IPS-20b (cell line): ENCODE measurements around the gene BLOC1S1.

ENCODE experiments used
- H3K27ac ChIP-seq: one replicate; pipeline ENCODE4 v1.5.1; 2013; ENCODE audit warnings: low read length
- H3K27me3 ChIP-seq: 2 replicates; pipeline ENCODE4 v1.6.1; 2013; ENCODE audit warnings: mild to moderate bottlenecking, low read length, inconsistent platforms; ENCODE audit not compliant: insufficient read depth
- H3K36me3 ChIP-seq: 2 replicates; pipeline ENCODE4 v1.6.1; 2013; ENCODE audit warnings: low read depth, mild to moderate bottlenecking, inconsistent platforms, low read length, moderate library complexity; ENCODE audit not compliant: insufficient read depth
- H3K4me1 ChIP-seq: 2 replicates; pipeline ENCODE4 v1.6.1; 2013; ENCODE audit warnings: mild to moderate bottlenecking, control low read depth, inconsistent platforms, low read length, moderate library complexity; ENCODE audit not compliant: insufficient read depth
- H3K4me3 ChIP-seq: 2 replicates; pipeline ENCODE4 v1.5.1; 2013; ENCODE audit warnings: mild to moderate bottlenecking, low read length, inconsistent platforms
- H3K9ac ChIP-seq: 2 replicates; pipeline ENCODE4 v1.6.1; 2013; ENCODE audit warnings: low read depth, mild to moderate bottlenecking, inconsistent platforms, low read length, moderate library complexity
- H3K9me3 ChIP-seq: 2 replicates; pipeline ENCODE4 v1.6.1; 2013; ENCODE audit warnings: mild to moderate bottlenecking, low read depth, low read length, inconsistent platforms; ENCODE audit not compliant: insufficient read depth

The BLOC1S1 gene

DNA sequence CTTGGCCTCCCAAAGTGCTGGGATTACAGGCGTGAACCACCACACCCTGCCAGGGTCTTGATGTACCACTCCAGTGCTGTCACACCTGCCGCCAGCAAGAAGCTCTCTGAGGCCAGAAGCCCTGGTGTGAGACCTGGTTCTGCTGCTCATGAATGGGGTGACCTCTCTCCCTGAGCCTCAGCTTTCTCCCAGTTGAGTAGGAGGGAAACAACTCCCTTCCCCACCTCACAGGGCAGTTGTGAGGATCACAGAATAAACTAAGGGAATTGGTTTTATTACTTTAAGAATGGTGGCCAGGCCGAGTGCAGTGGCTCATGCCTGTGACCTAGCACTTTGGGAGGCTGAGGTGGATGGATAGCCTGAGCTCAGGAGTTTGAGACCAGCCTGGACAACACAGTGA, 18.7 kb downstream of the BLOC1S1 start:
- Histone ChIP-seq H3K9ac (no peak overlapping the region), H3K4me1 (peaks cover 5% of the 10 kb centered on the region; the same call in 1 of the 2 replicates), H3K36me3 (no peaks in the 10 kb centered on the region), H3K4me3 (no peak overlapping the region), H3K27me3 (no peaks in the 10 kb centered on the region), H3K9me3 (no peaks in the 10 kb centered on the region), H3K27ac (no peak overlapping the region)

DNA sequence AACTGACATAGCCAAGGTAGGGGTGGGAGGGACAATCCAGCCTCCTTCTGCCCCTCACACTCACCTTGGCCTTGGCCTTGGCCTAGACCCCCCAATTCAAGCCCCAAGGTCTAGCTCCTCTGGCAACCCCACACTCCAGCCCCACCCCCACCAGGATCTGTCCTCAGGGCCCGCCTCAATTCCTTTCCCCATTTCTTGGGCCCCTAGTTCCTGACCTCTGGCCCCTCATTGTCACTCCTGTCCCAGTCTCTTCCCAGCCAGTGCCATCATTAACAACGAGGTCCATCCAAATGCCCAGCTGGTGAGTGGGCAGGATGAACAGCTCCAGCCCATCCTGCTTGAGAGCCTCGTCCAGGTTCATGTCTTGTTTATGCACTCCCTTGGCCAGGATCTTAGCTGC, 20.2 kb downstream of the BLOC1S1 start:
- no peaks in the 10 kb centered on the region for H3K27me3 ChIP-seq
- H3K27ac ChIP-seq = no peak overlapping the region
- H3K9me3 ChIP-seq = no peaks in the 10 kb centered on the region
- H3K4me3 ChIP-seq = no peak overlapping the region
- H3K4me1 ChIP-seq = peaks cover 5% of the 10 kb centered on the region; the same call in 1 of the 2 replicates
- no peak overlapping the region for H3K9ac ChIP-seq
- no peaks in the 10 kb centered on the region for H3K36me3 ChIP-seq

DNA sequence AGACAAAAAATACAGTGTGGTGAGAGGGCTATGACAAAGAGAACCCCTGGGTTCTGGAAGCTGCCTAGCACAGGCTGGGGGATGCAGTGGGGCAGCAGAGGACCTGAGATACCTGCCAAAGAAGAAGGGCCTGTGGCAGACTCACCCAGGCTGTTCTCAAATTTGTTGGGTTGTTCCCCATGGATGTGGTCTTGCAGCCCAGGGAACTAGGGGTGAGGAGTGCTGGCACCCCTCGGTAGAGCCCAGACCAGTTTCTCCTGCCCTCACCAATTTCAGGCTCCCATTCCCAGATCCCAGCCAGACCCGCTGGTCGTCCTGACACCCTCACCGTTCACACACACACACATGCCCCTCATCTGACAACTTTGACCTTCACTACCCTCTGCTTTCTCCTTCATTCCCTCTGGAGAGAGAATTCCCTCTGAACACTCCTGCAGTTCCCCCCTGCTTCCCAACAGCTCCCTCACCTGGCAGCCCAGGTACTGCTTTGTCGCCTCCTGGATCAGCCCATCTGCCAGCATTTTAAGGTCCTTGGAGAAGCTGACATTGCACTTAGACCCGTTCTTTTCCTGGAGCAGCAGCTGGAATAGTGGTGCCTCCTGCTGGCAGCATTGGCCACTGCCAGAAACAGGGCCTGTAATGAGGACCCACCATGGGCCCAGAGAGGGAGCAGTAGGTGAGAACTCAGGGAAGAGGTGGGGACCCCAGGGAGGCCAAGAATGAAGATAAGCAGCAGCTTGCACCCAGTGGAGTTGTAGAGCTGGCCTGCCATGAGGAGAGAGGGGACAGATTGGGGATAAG, 21.1 kb downstream of the BLOC1S1 start:
- peak overlapping the region; percentile 61; the same call in 1 of the 2 replicates for H3K9ac ChIP-seq
- H3K9me3 ChIP-seq = no peaks in the 10 kb centered on the region
- peak overlapping the region; percentile 78 for H3K4me3 ChIP-seq
- H3K4me1 ChIP-seq = peaks cover 8% of the 10 kb centered on the region
- no peaks in the 10 kb centered on the region; the same call in 1 of the 2 replicates for H3K27me3 ChIP-seq
- no peaks in the 10 kb centered on the region for H3K36me3 ChIP-seq
- no peak overlapping the region for H3K27ac ChIP-seq

DNA sequence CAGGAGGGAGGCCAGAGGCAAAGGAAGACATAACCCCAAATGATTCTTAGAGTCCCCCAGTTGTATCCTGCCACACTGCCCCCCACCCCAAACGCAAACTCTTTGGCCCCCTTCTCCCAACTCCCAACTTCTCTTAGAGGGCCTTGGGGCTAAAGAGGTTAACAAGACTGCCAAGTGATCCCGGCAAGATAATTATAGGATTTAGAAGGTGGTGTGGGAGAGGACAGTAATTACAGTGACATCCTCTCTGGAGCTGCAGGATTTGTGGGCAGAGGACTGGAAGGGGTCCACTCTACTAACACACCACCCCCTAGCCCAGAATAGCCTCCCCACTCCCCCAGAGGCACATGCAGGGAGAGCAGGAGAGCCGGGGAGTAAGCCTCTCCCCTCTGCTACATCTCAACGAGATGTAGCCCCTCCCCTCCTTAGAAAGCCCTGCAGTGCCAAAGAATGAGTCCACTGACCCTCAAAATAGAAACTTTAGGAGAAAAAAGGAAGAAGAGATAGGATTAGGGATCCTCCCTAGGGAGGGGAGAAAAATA, 21.8 kb downstream of the BLOC1S1 start:
- Histone ChIP-seq H3K9me3 (no peaks in the 10 kb centered on the region), H3K4me1 (peaks cover 10% of the 10 kb centered on the region), H3K27ac (peak overlapping the region; percentile 3), H3K9ac (peak overlapping the region; percentile 61; the same call in 1 of the 2 replicates), H3K36me3 (no peaks in the 10 kb centered on the region), H3K4me3 (peak overlapping the region; percentile 78), H3K27me3 (no peaks in the 10 kb centered on the region; the same call in 1 of the 2 replicates)

DNA sequence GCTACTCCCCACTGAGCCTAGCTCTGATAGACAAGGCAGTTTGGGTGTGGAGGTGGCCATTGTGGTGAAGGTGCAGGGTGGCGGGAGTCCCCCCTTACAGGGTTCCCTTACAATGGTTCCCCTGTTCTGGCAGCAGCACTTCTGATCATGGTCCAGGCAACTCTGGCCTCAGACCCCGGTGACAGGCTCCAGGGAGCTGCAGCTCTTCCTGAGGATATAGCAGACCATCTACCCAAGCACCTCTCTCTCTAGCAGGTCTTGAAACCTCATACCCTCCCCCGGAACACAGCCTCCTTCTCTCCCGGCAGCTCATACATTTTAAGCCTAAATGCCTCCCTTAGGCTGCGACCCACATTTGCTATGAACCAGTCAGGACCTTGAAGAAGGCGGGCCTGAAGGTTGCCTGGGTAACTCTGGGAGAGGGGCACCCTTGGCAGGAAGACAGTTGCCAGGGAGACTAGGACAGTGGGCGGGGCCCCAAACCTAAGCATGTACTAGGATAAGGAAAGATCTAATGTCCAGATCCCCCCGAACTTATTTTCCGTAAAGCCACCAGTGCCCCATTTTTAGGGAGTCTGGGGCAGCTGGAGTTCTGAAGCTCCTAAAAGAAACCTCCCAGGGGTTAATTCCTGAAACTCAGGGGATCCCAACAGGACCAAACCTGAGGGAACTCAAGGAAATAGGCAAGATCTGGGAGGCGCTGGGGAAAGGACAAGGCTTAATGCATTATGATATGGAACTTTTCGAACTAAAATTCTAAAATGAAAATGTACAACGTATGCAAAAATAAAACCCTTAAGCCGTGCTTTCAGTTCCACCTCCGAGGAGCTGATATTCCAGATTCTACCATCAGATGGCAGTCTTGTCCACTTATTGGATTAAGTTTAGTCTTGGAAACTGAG, 22.5 kb downstream of the BLOC1S1 start:
- H3K27me3 ChIP-seq = no peaks in the 10 kb centered on the region; the same call in 1 of the 2 replicates
- H3K9ac ChIP-seq = peak overlapping the region; percentile 61; the same call in 1 of the 2 replicates
- H3K4me3 ChIP-seq = peak overlapping the region; percentile 78
- H3K9me3 ChIP-seq = no peaks in the 10 kb centered on the region
- peaks cover 10% of the 10 kb centered on the region for H3K4me1 ChIP-seq
- no peaks in the 10 kb centered on the region for H3K36me3 ChIP-seq
- peak overlapping the region; percentile 3 for H3K27ac ChIP-seq

DNA sequence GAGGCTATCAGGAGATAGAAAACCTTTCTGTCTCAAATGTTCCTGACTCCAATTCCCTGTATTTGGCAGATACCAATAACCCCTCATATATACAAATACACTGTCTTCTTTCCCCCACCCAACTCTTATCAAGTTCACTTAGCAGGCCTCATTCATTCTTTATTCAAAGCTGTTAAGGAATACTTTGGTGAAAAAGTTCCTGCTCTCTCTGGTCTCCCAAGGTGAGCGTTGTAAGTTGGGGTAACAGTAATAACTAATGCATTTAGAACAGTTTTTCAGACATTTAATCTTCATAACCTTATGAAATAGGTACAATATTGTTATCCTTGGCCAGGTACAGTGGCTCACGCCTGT, 23.2 kb downstream of the BLOC1S1 start:
- H3K4me1 ChIP-seq = peaks cover 10% of the 10 kb centered on the region
- H3K9ac ChIP-seq = no peak overlapping the region
- no peak overlapping the region for H3K27ac ChIP-seq

DNA sequence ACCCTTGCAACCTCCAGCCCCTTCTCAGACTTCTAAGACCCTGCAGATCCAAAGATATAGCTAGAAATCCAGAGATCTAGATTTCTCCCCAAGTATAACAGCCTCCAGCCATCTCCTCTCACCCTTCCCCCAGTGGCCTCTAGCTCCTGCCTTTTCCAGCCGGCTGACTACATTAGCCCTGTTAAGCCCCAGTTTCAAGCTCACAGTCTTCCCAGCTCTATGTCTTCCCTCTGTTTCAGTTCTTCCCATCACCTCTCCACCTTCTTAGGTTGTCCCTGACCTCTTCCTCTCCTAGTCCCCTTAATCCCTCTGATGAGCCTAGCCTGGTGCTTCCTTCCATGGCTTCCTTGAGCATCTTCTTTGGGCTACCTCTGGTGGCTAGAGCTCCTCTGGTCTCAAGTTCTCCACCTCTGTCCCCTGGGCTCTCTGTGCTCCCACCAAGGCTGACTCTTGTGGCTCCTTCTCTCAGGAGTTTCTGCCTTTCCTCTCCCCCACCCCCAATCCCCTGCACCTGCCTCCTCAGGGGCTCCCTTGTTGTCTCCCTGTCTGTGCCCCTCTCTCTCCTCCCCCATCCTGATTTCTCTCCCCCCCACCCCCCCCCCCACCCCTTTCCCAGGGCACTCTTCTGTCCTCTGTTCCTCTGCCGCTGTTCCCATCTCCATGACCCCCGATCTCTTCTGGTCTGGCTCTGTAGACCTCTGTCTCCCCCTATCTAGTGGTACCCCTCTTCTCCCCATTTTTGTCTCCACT, 26.3 kb downstream of the BLOC1S1 start:
- Histone ChIP-seq H3K27ac (no peak overlapping the region), H3K36me3 (peaks cover under 1% of the 10 kb centered on the region; the same call in 1 of the 2 replicates), H3K27me3 (no peaks in the 10 kb centered on the region; the same call in 1 of the 2 replicates), H3K4me3 (peak overlapping the region; percentile 66), H3K4me1 (peaks cover 27% of the 10 kb centered on the region), H3K9me3 (no peaks in the 10 kb centered on the region), H3K9ac (peak overlapping the region; percentile 69; the same call in 1 of the 2 replicates)

More for the DNA sequence above, 23.2 kb downstream of the BLOC1S1 start:
- H3K9me3 ChIP-seq = no peaks in the 10 kb centered on the region
- H3K36me3 ChIP-seq = no peaks in the 10 kb centered on the region
- peak overlapping the region; percentile 78; the same call in 1 of the 2 replicates for H3K4me3 ChIP-seq
- no peaks in the 10 kb centered on the region; the same call in 1 of the 2 replicates for H3K27me3 ChIP-seq

DNA sequence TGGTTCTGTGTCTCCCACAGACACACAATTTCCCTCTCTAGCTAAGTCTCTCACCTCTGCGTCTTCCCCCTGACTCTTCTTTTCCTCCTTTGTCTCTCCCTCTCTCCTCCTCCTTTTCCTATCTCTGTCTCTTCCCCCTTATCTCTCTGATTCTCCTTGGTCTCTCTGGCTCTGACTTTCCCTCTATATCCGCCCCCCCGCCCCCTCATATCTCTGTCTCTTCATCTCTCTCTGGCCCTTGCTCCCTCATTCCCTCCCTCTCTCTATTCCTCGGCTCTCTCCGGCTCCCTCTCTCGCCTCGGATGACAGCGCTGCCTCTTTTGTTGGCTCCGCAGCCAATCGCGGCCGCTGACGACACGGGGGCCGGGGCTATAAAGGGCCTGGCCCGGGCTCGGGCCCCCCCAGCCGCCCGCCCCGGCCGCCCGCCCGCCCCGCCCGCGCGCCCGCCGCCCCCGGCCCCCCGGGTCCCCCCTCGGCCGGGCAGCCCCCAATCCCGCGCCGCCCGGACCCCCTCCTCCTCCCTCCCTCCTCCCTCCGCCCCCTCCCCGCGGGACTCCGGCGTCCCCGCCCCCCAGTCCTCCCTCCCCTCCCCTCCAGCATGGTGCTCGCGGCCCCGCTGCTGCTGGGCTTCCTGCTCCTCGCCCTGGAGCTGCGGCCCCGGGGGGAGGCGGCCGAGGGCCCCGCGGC, 27.0 kb downstream of the BLOC1S1 start, which contains the start of gene GDF11:
GDF11 (plus strand) TSS at position 404 of the 687 bp plus-strand sequence; CDS start at position 599, 195 bp downstream.
- Histone ChIP-seq H3K36me3 (peaks cover 8% of the 10 kb centered on the region; the same call in 1 of the 2 replicates), H3K27ac (peak within 1 kb of the TSS; percentile 62), H3K4me1 (peaks cover 29% of the 10 kb centered on the region), H3K27me3 (no peaks in the 10 kb centered on the region; the same call in 1 of the 2 replicates), H3K9me3 (no peaks in the 10 kb centered on the region), H3K4me3 (peak within 1 kb of the TSS; percentile 99), H3K9ac (peak within 1 kb of the TSS; percentile 90)

DNA sequence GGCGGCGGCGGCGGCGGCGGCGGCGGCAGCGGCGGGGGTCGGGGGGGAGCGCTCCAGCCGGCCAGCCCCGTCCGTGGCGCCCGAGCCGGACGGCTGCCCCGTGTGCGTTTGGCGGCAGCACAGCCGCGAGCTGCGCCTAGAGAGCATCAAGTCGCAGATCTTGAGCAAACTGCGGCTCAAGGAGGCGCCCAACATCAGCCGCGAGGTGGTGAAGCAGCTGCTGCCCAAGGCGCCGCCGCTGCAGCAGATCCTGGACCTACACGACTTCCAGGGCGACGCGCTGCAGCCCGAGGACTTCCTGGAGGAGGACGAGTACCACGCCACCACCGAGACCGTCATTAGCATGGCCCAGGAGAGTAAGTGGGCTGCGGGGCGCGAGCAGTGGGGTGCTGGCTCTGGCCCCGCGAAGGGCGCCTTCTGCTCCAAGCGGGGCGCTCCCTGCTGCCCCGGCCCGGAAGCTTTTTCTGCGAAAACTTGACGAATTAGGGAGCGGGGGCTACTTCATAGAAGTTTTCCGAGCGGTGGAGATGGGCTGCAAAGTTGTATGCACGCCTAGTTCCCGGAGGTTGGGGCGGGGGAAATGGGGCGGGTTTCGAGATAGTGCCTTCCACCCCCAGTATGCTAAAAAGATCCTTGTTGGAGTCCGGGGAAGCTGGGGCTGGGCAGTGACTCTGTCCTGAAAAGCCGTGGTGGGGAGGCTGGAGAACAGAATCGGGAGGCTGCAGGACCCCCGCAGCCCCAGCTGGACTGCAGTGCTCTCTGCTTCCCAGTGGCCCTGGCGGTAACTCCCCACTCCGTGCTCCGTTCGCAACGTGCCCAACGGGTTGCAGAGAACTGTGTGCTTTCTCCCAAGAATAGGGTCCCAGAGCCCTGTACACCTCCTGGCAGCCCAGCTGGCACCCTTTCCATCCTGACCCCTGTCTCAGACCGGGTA, 27.8 kb downstream of the BLOC1S1 start:
- Histone ChIP-seq H3K27ac (peak overlapping the region; percentile 62), H3K4me3 (peak overlapping the region; percentile 99), H3K9me3 (no peaks in the 10 kb centered on the region), H3K27me3 (no peaks in the 10 kb centered on the region; the same call in 1 of the 2 replicates), H3K9ac (peak overlapping the region; percentile 90), H3K36me3 (peaks cover 16% of the 10 kb centered on the region), H3K4me1 (peaks cover 36% of the 10 kb centered on the region)
